RWPE2 (cell line): ENCODE results near the gene ARID5B.

Source experiments
- ATAC-seq: fragments of 200-7000 bp; cut with Tn5 transposase; 3 replicates; pipeline ENCODE4 v1.9.1; 2021; ENCODE audit warnings: low read depth
- DNase-seq: peaks from one replicate; pipeline ENCODE4 v3.0.0-alpha.2; 2020; ENCODE audit warnings: low spot score
- H3K27ac ChIP-seq: fragments of 450-650 bp; 2 replicates; pipeline ENCODE4 v1.5.1; 2017; ENCODE audit warnings: mild to moderate bottlenecking; ENCODE audit not compliant: poor library complexity, severe bottlenecking
- H3K27me3 ChIP-seq: fragments of 250-450 bp; sonication (Bioruptor Pico); 2 replicates; pipeline ENCODE4 v1.5.1; 2021; ENCODE audit warnings: mild to moderate bottlenecking, moderate library complexity; ENCODE audit not compliant: insufficient read depth, poor library complexity, severe bottlenecking
- H3K36me3 ChIP-seq: fragments of 250-450 bp; sonication (Bioruptor Pico); 2 replicates; pipeline ENCODE4 v1.5.1; 2020; ENCODE audit warnings: low read depth, mild to moderate bottlenecking, moderate library complexity
- H3K4me1 ChIP-seq: fragments of 250-450 bp; sonication (Bioruptor Pico); 2 replicates; pipeline ENCODE4 v1.5.1; 2021; ENCODE audit warnings: mild to moderate bottlenecking, moderate library complexity; ENCODE audit not compliant: insufficient read depth, poor library complexity, severe bottlenecking
- H3K4me3 ChIP-seq: fragments of 250-450 bp; sonication (Bioruptor Pico); 2 replicates; pipeline ENCODE4 v1.5.1; 2021; ENCODE audit warnings: mild to moderate bottlenecking, moderate library complexity; ENCODE audit not compliant: severe bottlenecking
- H3K9me3 ChIP-seq: fragments of 250-450 bp; sonication (Bioruptor Pico); 2 replicates; pipeline ENCODE4 v1.5.1; 2021; ENCODE audit warnings: mild to moderate bottlenecking, moderate library complexity; ENCODE audit not compliant: severe bottlenecking
- CTCF ChIP-seq: fragments of 450-650 bp; IDR thresholded peaks from one replicate; pipeline ENCODE4 v1.5.1; 2017; ENCODE audit warnings: mild to moderate bottlenecking, moderate library complexity; ENCODE audit not compliant: poor library complexity, severe bottlenecking

The ARID5B gene

GRCh38 chr10:61903928-61904344 is 2.4 kb downstream of the ARID5B start:
- TF ChIP-seq CTCF: no peak
- Histone ChIP-seq H3K36me3 (peaks cover 7% of the 10 kb centered on the region), H3K27ac (peak overlapping the region; percentile 96), H3K4me3 (peak overlapping the region; percentile 81), H3K9me3 (no peaks in the 10 kb centered on the region), H3K4me1 (peaks cover 22% of the 10 kb centered on the region), H3K27me3 (no peaks in the 10 kb centered on the region)
- DNase-seq (no peak), ATAC-seq (no peak)

- peaks cover 13% of the 10 kb centered on the region for H3K4me1 ChIP-seq
- TF ChIP-seq CTCF: peak; percentile 60
- DNase-seq: no peak
- no peaks in the 10 kb centered on the region for H3K9me3 ChIP-seq
- peak overlapping the region; percentile 81 for H3K4me3 ChIP-seq
- H3K27me3 ChIP-seq: no peaks in the 10 kb centered on the region
- peak; percentile 52 for ATAC-seq
- peaks cover 7% of the 10 kb centered on the region for H3K36me3 ChIP-seq
- peak overlapping the region; percentile 96 for H3K27ac ChIP-seq
These were observed 3.5 kb downstream of the ARID5B start for GRCh38 chr10:61904733-61905725.

- no peak for DNase-seq
- H3K9me3 ChIP-seq: no peaks in the 10 kb centered on the region
- peaks cover 13% of the 10 kb centered on the region for H3K4me1 ChIP-seq
- peak overlapping the region; percentile 96 for H3K27ac ChIP-seq
- no peak for TF ChIP-seq CTCF
- no peak for ATAC-seq
- no peak overlapping the region for H3K4me3 ChIP-seq
- H3K27me3 ChIP-seq: no peaks in the 10 kb centered on the region
- H3K36me3 ChIP-seq: peaks cover 7% of the 10 kb centered on the region
These were observed 4.5 kb downstream of the ARID5B start for GRCh38 chr10:61905837-61906561.

GRCh38 chr10:61906562-61906901 is 5.0 kb downstream of the ARID5B start:
- peaks cover 13% of the 10 kb centered on the region for H3K4me1 ChIP-seq
- H3K4me3 ChIP-seq: no peak overlapping the region
- no peaks in the 10 kb centered on the region for H3K9me3 ChIP-seq
- H3K36me3 ChIP-seq: peaks cover 7% of the 10 kb centered on the region
- H3K27ac ChIP-seq: no peak overlapping the region
- H3K27me3 ChIP-seq: no peaks in the 10 kb centered on the region
- no peak for DNase-seq
- ATAC-seq: no peak
- no peak for TF ChIP-seq CTCF
